K562 (cell line): ENCODE results near the gene SMAP2. TPM values are rescaled to one million over a fixed set of nuclear protein-coding genes. Genes with fewer than 3 reads are reported as not detected.
A peak's percentile ranks its signal among the peaks of the same experiment; 100 is the strongest.

Source experiments
- ARID4B ChIP-seq: sonication (generic); formaldehyde crosslinking; IDR thresholded peaks from 2 replicates; pipeline ENCODE4 v1.8.0; 2022; ENCODE audit warnings: mild to moderate bottlenecking, missing genetic modification reagents
- FOXO4 ChIP-seq: fragments of 450-650 bp; formaldehyde crosslinking; IDR thresholded peaks from 2 replicates; pipeline ENCODE4 v1.4.0; 2020; ENCODE audit warnings: mild to moderate bottlenecking, moderate library complexity
- GABPA ChIP-seq: fragments of 200-800 bp; sonication (Bioruptor generic); conservative IDR thresholded peaks from 2 replicates; pipeline ENCODE4 v1.6.1; 2016; ENCODE audit warnings: low read depth, missing genetic modification characterization, missing compliant biosample characterization
- MBD1 ChIP-seq: fragments of 250-450 bp; sonication (Bioruptor Pico); IDR thresholded peaks from 2 replicates; pipeline ENCODE4 v1.8.0; 2022; ENCODE audit warnings: inconsistent platforms
- MLLT1 ChIP-seq, 2 experiments: fragments of 450-650 bp; IDR thresholded peaks; 2 replicates each; pipeline ENCODE4 v1.6.1; 2016
- PRMT5 ChIP-seq: sonication (generic); formaldehyde crosslinking; IDR thresholded peaks from 2 replicates; pipeline ENCODE4 v1.5.0; 2020; ENCODE audit warnings: missing genetic modification reagents
- RFX7 ChIP-seq: fragments of 250-450 bp; sonication (Bioruptor Pico); IDR thresholded peaks from 2 replicates; pipeline ENCODE4 v1.5.1; 2021; ENCODE audit warnings: mild to moderate bottlenecking
- STAT6 ChIP-seq: sonication (generic); formaldehyde crosslinking; IDR thresholded peaks from 2 replicates; pipeline ENCODE4 v1.8.1; 2023; ENCODE audit warnings: mild to moderate bottlenecking, missing genetic modification reagents
- THAP12 ChIP-seq: fragments of 250-450 bp; sonication (Bioruptor Pico); IDR thresholded peaks from 2 replicates; pipeline ENCODE4 v1.9.0; 2021; ENCODE audit warnings: mild to moderate bottlenecking, inconsistent platforms
- U2AF1 ChIP-seq: fragments of 200-400 bp; formaldehyde crosslinking; optimal IDR thresholded peaks from 2 replicates; pipeline ENCODE3; 2017; ENCODE audit warnings: mild to moderate bottlenecking, low read depth, low read length, moderate library complexity
- ZNF165 ChIP-seq: fragments of 250-450 bp; sonication (Bioruptor Pico); IDR thresholded peaks from 2 replicates; pipeline ENCODE4 v1.4.0; 2020; ENCODE audit warnings: borderline replicate concordance
- ZNF354B ChIP-seq: fragments of 250-450 bp; sonication (Bioruptor Pico); IDR thresholded peaks from 2 replicates; pipeline ENCODE4 v1.4.0; 2020
- polyA plus RNA-seq, 8 experiments: library from polyadenylated mRNA; depleted of rRNA in 4 of 8; stranded (reverse) in 5 of 8; unstranded in 3 of 8; fragments of >200 nt; fragmentation: Nextera tagmentation in 2 of 8; fragmentation: Illumina TruSeq in 1 of 8; extraction: Ambion mirVana in 2 of 8; extraction: Trizol in 1 of 8; gene quantifications; 2 replicates each; pipeline versions ENCODE4 v1.2.1 to v1.2.3, GENCODE V29; 2011 to 2014; ENCODE audit warnings: inconsistent platforms in 1 of 8, missing spikeins in 1 of 8
- total RNA-seq, 7 experiments: library from RNA; depleted of rRNA in 6 of 7; stranded (reverse); fragments of >200 nt in 6 of 7; fragmentation: Illumina TruSeq in 2 of 7; extraction: Trizol in 2 of 7; gene quantifications; 2 replicates each; pipeline versions ENCODE4 v1.2.1 to v1.2.3, GENCODE V29; 2011 to 2021; ENCODE audit warnings: low replicate concordance in 1 of 7

SMAP2 gene
- total and polyA plus RNA-seq, 9 of the 15 experiments (the other 6 are each of a cell fraction or from before 2014, with no cell fraction given) = 38.7 to 212 (median 94.1) TPM

- TF ChIP-seq ZNF165 (CRISPR knock-in tag) (no peak), THAP12 (CRISPR knock-in tag) (peak; percentile 83; the same call in 1 of the 2 replicates), ARID4B (CRISPR knock-in tag) (peak; percentile 93), PRMT5 (no peak), ZNF354B (CRISPR knock-in tag) (no peak), RFX7 (CRISPR knock-in tag) (no peak), FOXO4 (CRISPR knock-in tag) (no peak), MLLT1 (IDR thresholded peaks at IDR 0.05) (no peak), MBD1 (CRISPR knock-in tag) (no peak), GABPA (peak; percentile 56), STAT6 (no peak), U2AF1 (no peak)
Observed at GRCh38 chr1:40449684-40450494, 76.4 kb downstream of the SMAP2 start, which contains the start of gene ZFP69B (continued).
